HFFc6 (cell line): Measurements from ENCODE around the gene FBXL17. TPM values are rescaled to one million over a fixed set of nuclear protein-coding genes. Genes with fewer than 3 reads are reported as not detected.

Experiments used
- DNase-seq: peaks from one replicate; pipeline ENCODE4 v3.0.0-alpha.2; 2018
- H3K27ac Mint-ChIP-seq: 2 replicates; pipeline ENCODE4 v1.8.0; 2020; ENCODE audit warnings: mild to moderate bottlenecking, mixed read lengths
- H3K27me3 Mint-ChIP-seq: 2 replicates; pipeline ENCODE4 v1.8.0; 2021; ENCODE audit warnings: mild to moderate bottlenecking, moderate library complexity, mixed read lengths; ENCODE audit not compliant: insufficient read depth
- H3K36me3 Mint-ChIP-seq: 2 replicates; pipeline ENCODE4 v1.8.0; 2021; ENCODE audit warnings: low read depth, mixed read lengths
- H3K4me1 Mint-ChIP-seq: 2 replicates; pipeline ENCODE4 v1.8.0; 2020; ENCODE audit warnings: low read depth, mixed read lengths
- H3K4me3 Mint-ChIP-seq: 2 replicates; pipeline ENCODE4 v1.8.0; 2020; ENCODE audit warnings: mild to moderate bottlenecking, moderate library complexity, mixed read lengths
- H3K9me3 Mint-ChIP-seq: 2 replicates; pipeline ENCODE4 v1.8.0; 2020; ENCODE audit warnings: mild to moderate bottlenecking, mixed read lengths
- total RNA-seq, 6 experiments: library from RNA; stranded (reverse); fragmentation: NEBNext Ultra II Directional; extraction: Animal tissue kit (Norgen Biotek cat#: 25700); gene quantifications; 2 replicates in 1 of 6; 3 replicates in 5 of 6; pipeline ENCODE4 v1.2.3, GENCODE V29; 2021
- TF ChIP-seq, protein P1 (sequence below): fragments of 200-600 bp; sonication (generic); IDR thresholded peaks from 2 replicates; pipeline ENCODE4 v1.5.0; 2021; ENCODE audit warnings: antibody characterized with exemption, mild to moderate bottlenecking

FBXL17 gene
- total RNA-seq, 6 experiments from 2014 or later, result 8.2 to 13.1 (median 10.8) TPM

DNA sequence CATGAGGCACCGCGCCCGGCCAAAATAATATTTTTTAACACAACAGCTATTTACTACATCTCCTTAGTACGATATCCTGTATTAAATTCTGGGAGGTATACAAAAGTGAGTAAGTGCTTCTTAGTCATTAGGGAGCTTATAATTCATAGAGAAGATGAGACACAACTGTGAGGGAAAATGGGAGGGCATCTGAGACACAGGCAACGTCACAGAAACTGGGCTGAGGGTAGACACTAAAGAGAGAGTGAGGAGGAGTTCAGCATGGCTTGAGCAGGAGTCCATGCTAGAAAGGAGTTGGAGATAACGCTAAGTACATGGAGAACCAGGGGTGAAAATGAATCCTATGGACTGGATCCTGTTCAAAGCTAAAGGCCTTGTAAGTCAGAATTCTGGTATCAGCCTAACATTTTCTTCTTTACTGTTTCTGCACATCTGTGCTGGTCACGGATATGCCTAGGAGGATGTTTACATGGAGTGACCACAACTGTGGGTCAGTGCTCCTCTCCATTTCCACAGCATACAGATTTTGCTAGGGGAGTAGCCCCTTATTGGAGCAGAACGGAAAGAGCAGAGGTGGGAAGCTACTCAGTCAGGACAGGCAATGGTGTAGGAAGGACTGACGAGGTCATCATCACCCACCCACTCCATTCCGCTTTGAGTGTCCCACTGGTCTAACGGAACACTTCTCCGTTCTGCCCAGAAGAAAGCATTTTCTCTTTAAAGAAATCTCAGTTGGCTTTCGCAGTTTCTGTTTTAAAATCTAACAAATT lies 400.8 kb downstream of the FBXL17 start:
- Mint-ChIP-seq H3K4me3 (no peak overlapping the region), H3K27me3 (peaks cover 3% of the 10 kb centered on the region; the same call in 1 of the 2 replicates), H3K36me3 (no peaks in the 10 kb centered on the region; the same call in 1 of the 2 replicates), H3K27ac (no peak overlapping the region), H3K4me1 (no peaks in the 10 kb centered on the region), H3K9me3 (peaks cover 4% of the 10 kb centered on the region; the same call in 1 of the 2 replicates)
- TF ChIP-seq, protein P1, sequence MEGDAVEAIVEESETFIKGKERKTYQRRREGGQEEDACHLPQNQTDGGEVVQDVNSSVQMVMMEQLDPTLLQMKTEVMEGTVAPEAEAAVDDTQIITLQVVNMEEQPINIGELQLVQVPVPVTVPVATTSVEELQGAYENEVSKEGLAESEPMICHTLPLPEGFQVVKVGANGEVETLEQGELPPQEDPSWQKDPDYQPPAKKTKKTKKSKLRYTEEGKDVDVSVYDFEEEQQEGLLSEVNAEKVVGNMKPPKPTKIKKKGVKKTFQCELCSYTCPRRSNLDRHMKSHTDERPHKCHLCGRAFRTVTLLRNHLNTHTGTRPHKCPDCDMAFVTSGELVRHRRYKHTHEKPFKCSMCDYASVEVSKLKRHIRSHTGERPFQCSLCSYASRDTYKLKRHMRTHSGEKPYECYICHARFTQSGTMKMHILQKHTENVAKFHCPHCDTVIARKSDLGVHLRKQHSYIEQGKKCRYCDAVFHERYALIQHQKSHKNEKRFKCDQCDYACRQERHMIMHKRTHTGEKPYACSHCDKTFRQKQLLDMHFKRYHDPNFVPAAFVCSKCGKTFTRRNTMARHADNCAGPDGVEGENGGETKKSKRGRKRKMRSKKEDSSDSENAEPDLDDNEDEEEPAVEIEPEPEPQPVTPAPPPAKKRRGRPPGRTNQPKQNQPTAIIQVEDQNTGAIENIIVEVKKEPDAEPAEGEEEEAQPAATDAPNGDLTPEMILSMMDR, result no peak
- DNase-seq, result no peak

DNA sequence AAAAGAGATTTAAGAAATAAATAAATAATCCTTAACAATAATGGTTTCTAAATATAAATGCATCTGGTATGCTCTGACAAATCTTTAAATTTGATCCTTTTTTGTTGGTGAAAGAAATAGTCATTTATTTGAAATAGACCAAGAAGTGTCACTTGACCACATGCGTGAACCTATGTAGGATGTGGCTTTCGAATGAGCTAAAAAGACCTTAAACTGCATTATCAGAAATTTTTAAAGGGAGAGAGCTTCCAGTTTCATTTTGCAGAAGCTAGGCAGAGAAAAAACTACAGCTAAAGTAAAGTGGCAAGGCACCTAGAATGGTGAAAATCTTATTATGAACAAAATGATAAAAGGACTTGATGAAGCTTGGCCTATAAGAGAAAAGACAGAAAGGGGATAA lies 402.0 kb downstream of the FBXL17 start:
- no peak for DNase-seq
- Mint-ChIP-seq H3K9me3 (peaks cover 4% of the 10 kb centered on the region; the same call in 1 of the 2 replicates), H3K4me3 (no peak overlapping the region), H3K27me3 (peaks cover 3% of the 10 kb centered on the region; the same call in 1 of the 2 replicates), H3K27ac (no peak overlapping the region), H3K36me3 (no peaks in the 10 kb centered on the region; the same call in 1 of the 2 replicates), H3K4me1 (no peaks in the 10 kb centered on the region)
- TF ChIP-seq, protein P1, result no peak

DNA sequence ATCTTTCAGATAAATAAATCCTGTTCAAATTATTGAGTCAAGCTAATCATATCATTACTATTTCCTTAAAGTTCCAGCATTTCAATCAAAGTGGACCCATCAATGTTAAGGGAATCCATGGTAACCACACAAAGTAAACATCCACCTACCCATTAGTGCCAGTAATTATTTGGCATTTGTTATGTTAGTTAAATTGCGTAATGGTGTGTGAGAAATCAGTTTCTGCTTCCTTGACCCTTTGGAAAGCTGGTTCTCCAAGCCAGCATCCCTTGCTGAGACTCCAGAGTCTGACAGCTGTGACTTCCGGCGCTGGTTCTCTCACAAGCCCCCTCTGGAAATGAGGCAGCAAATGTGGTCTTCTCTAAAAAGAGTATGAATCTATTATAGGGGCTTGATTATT lies 402.6 kb downstream of the FBXL17 start:
- no peaks in the 10 kb centered on the region for H3K4me1 Mint-ChIP-seq
- DNase-seq, result no peak
- H3K27ac Mint-ChIP-seq, result no peak overlapping the region
- no peak overlapping the region for H3K4me3 Mint-ChIP-seq
- peaks cover 3% of the 10 kb centered on the region; the same call in 1 of the 2 replicates for H3K27me3 Mint-ChIP-seq
- H3K36me3 Mint-ChIP-seq, result no peaks in the 10 kb centered on the region; the same call in 1 of the 2 replicates
- TF ChIP-seq, protein P1, result no peak
- peaks cover 4% of the 10 kb centered on the region; the same call in 1 of the 2 replicates for H3K9me3 Mint-ChIP-seq

DNA sequence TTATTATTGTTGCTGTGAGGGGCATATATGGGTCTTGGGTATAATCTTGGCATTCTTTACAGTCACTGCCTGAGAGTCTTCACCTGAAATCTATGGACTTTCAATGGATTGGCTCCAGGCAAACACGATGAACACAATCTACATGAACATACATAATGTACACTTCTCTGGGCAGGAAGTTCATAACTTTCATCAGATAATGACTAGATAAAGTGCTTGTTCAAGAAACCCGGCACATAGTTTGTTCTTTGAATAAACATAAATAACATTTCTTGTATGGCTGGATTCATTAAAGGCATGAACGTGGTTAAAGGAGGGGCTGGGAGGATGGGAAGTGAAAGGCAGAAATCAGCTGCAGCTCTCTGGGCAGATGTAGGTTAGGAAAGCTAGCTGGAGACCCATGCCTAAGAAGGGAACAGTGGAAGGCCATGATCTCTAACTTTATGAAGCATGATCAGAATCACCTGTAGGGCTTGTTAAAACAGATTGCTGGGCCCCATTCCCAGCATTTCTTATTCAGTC lies 404.3 kb downstream of the FBXL17 start:
- Mint-ChIP-seq H3K9me3 (peaks cover 7% of the 10 kb centered on the region; the same call in 1 of the 2 replicates), H3K27me3 (peaks cover 2% of the 10 kb centered on the region; the same call in 1 of the 2 replicates), H3K27ac (no peak overlapping the region), H3K4me1 (no peaks in the 10 kb centered on the region), H3K4me3 (no peak overlapping the region), H3K36me3 (no peaks in the 10 kb centered on the region)
- no peak for DNase-seq
- TF ChIP-seq, protein P1, result no peak

DNA sequence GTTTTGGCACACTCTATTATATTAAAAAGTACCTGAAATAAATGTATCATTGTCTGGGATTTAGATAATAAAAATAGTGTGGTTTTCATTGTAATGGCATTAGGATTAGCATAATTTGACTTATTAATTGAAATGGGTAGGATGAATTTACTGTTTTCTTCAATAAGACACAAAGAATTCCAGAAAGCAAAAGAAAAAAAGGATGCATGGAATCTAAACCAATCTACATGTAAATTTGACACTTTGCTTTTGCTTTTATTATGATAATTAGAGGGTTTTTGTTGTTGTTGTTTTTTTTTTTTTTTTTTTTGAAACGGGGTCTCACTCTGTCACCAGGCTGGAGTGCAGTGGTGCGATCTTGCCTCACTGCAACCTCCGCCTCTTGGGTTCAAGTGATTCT lies 406.3 kb downstream of the FBXL17 start:
- H3K36me3 Mint-ChIP-seq, result no peaks in the 10 kb centered on the region
- TF ChIP-seq, protein P1, result no peak
- H3K9me3 Mint-ChIP-seq, result peaks cover 3% of the 10 kb centered on the region; the same call in 1 of the 2 replicates

More for the DNA sequence above, 406.3 kb downstream of the FBXL17 start:
- DNase-seq, result no peak
- no peak overlapping the region for H3K27ac Mint-ChIP-seq
- no peaks in the 10 kb centered on the region; the same call in 1 of the 2 replicates for H3K4me1 Mint-ChIP-seq
- no peak overlapping the region for H3K4me3 Mint-ChIP-seq
- H3K27me3 Mint-ChIP-seq, result peaks cover 2% of the 10 kb centered on the region; the same call in 1 of the 2 replicates
